C4-2B (cell line): ENCODE results near the gene NLGN1.

ENCODE experiments used
- CTCF ChIP-seq: fragments of 450-650 bp; conservative IDR thresholded peaks from 2 replicates; pipeline ENCODE4 v1.5.1; 2017; ENCODE audit warnings: mild to moderate bottlenecking
- ZFX ChIP-seq: fragments of 450-650 bp; IDR thresholded peaks from 2 replicates; pipeline ENCODE4 v1.6.1; 2017

GRCh38 chr3:173945170-173945569, 547.6 kb downstream of the NLGN1 start:
- TF ChIP-seq CTCF (no peak), ZFX (no peak)
